Stimulated activated naive CD8-positive, alpha-beta T cell treated with anti-CD3 and anti-CD28 coated beads, Interleukin-15, Interleukin-2, amounts not matched to agents 100 ng/mL and 50 ng/mL, for 24 hours (primary cell): ENCODE data around the gene TMCO4.
"Not testable (repeated sequence)": the region's sequence is repeated elsewhere in the genome, so short reads cannot be mapped to it uniquely, and the experiment has no call there.

Experiments used
- H3K27ac Mint-ChIP-seq: one replicate; pipeline ENCODE4 v1.8.0; 2021; ENCODE audit warnings: mild to moderate bottlenecking, mixed read lengths
- H3K27me3 Mint-ChIP-seq: one replicate; pipeline ENCODE4 v1.8.0; 2021; ENCODE audit warnings: mixed read lengths
- H3K36me3 Mint-ChIP-seq: one replicate; pipeline ENCODE4 v1.8.0; 2021; ENCODE audit warnings: low read depth, mixed read lengths
- H3K4me1 Mint-ChIP-seq: one replicate; pipeline ENCODE4 v1.8.0; 2021; ENCODE audit warnings: low read depth, mixed read lengths
- H3K4me3 Mint-ChIP-seq: one replicate; pipeline ENCODE4 v1.8.0; 2021; ENCODE audit warnings: mild to moderate bottlenecking, mixed read lengths
- H3K9me3 Mint-ChIP-seq: one replicate; pipeline ENCODE4 v1.8.0; 2021; ENCODE audit warnings: mixed read lengths

Gene TMCO4

DNA sequence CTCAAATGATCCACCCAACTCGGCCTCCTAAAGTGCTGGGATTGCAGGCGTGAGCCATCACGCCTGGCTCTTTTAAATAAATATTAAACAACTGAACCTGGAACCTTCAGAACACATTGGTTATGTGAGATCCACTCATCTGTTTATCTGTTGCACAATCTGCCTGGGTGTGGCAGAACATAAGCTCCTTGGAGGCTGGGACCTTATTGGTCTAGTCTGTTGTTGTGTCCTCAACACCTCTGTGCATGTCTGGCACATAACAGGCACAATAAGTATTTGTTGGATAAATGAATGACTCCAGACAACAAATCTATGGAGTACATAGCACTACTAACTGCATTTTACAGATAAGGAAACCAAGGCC lies 159.7 kb downstream of the TMCO4 start:
- no peak overlapping the region for H3K4me3 Mint-ChIP-seq
- peaks cover 17% of the 10 kb centered on the region for H3K27me3 Mint-ChIP-seq
- H3K36me3 Mint-ChIP-seq = no peaks in the 10 kb centered on the region
- no peaks in the 10 kb centered on the region for H3K9me3 Mint-ChIP-seq
- H3K27ac Mint-ChIP-seq = no peak overlapping the region
- peaks cover 7% of the 10 kb centered on the region for H3K4me1 Mint-ChIP-seq

DNA sequence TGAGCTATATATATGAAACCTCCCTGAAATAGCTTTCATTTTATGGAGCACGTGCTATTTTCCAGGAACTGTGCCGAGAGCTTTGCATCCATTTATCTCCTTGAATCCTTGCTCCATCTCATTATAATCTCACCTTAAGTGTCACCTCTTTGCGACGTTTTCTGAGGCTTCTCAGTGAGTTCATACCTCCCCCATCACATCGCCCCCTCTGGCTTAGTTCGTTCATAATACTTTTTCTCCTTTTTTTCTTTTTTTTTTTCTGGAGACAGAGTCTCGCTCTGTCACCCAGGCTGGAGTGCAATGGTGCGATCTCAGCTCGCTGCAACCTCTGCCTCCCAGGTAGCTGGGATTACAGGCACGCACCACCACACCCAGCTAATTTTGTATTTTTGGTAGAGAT lies 160.5 kb downstream of the TMCO4 start:
- not testable (repeated sequence) for H3K36me3 Mint-ChIP-seq, H3K4me1 Mint-ChIP-seq, H3K4me3 Mint-ChIP-seq, H3K9me3 Mint-ChIP-seq, H3K27ac Mint-ChIP-seq
- H3K27me3 Mint-ChIP-seq = peaks cover 13% of the 10 kb centered on the region

DNA sequence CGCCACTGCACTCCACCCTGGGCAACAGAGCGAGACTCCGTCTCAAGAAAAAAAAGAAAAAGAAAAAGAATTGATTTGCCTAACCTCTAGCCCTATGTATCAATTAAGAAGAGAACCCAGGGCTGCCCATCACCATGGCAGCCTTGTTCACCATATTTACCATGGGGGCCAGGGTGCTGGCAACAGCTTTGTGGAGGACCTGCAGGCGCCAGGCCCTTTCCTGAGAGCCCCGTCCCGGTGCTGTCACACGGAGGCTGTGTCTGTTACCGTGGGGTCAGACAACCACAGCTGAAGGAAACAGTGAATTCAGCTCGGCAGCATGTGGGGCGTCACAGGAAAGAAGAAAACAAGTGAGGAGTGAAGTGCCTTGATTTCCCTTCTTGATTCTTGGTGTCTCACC lies 162.1 kb downstream of the TMCO4 start:
- no peaks in the 10 kb centered on the region for H3K4me1 Mint-ChIP-seq
- no peaks in the 10 kb centered on the region for H3K36me3 Mint-ChIP-seq
- no peak overlapping the region for H3K4me3 Mint-ChIP-seq
- H3K27me3 Mint-ChIP-seq = peaks cover 4% of the 10 kb centered on the region
- no peak overlapping the region for H3K27ac Mint-ChIP-seq
- no peaks in the 10 kb centered on the region for H3K9me3 Mint-ChIP-seq

DNA sequence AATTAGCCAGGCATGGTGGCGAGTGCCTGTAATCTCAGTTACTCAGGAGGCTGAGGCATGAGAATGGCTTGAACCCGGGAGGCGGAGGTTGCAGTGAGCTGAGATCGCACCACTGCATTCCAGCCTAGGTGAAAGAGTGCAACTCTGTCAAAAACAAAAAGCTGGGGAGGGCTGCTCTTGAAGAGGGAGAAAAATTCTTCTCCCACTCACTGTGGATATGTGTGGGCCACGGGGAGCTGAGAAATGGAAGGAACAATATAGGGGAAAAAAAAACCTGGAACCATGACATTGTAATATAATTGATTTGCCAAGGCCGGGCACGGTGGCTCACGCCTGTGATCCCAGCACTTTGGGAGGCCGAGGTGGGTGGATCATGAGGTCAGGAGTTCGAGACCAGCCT lies 163.0 kb downstream of the TMCO4 start:
- H3K9me3 Mint-ChIP-seq, H3K4me3 Mint-ChIP-seq, H3K27ac Mint-ChIP-seq, H3K36me3 Mint-ChIP-seq, H3K4me1 Mint-ChIP-seq, H3K27me3 Mint-ChIP-seq: not testable (repeated sequence)

DNA sequence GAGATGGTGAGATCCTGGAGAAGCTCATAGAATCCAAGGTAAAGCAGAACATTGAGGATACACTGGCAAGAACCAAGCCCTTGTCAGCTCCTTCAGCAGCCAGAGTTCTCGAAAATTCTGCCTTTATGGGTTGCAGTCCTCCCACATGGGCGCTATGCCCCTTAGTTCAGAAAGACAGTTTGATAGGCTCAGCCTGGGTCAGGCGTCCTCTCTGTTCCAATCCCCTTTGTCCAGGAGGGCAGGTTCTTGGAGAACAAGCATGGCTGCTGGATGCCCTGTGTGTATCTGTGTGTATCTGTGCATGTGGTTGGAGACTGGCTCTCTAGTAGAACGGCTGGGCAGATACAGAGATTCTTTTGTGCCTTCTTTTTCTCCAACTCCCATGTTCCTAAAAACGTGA lies 163.7 kb downstream of the TMCO4 start:
- Mint-ChIP-seq H3K27ac (no peak overlapping the region), H3K9me3 (no peaks in the 10 kb centered on the region), H3K4me3 (no peak overlapping the region), H3K27me3 (no peaks in the 10 kb centered on the region), H3K4me1 (no peaks in the 10 kb centered on the region), H3K36me3 (no peaks in the 10 kb centered on the region)

DNA sequence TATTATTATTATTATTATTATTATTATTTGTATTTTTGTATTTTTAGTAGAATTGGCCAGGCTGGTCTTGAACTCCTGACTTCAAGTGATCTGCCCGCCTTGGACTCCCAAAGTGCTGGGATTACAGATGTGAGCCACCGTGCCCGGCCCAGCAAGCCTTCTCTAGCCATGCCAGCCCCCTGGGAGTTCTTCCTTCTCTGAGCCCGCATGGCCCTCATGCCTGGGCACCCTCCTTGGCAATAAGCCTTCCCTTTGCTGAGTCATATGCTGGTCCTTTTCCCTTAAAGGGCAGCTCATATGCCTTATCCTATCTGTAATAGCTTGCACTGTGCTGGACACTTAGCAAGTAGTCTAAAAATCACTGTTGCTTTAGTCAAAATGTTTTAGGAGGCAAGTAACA lies 164.1 kb downstream of the TMCO4 start:
- H3K4me1 Mint-ChIP-seq = no peaks in the 10 kb centered on the region

DNA sequence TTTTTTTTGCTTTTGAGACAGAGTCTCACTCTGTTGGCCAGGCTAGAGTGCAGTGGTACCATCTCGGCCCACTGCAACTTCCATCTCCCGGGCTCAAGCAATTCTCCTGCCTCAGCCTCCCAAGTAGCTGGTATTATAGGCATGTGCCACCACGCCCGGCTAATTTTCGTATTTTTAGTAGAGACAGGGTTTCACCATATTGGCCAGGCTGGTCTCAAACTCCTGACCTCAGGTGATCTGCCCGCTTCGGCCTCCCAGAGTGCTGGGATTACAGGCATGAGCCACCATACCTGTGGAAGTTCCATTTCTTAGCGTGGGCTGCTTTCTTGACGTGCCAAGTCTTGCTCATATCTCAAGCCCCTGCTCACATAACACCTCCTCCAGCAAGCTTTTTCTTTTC lies 164.7 kb downstream of the TMCO4 start:
- H3K36me3 Mint-ChIP-seq, H3K27me3 Mint-ChIP-seq, H3K9me3 Mint-ChIP-seq, H3K27ac Mint-ChIP-seq, H3K4me1 Mint-ChIP-seq, H3K4me3 Mint-ChIP-seq: not testable (repeated sequence)

More for the DNA sequence above, 164.1 kb downstream of the TMCO4 start:
- no peak overlapping the region for H3K4me3 Mint-ChIP-seq
- no peaks in the 10 kb centered on the region for H3K27me3 Mint-ChIP-seq
- H3K36me3 Mint-ChIP-seq = no peaks in the 10 kb centered on the region
- no peak overlapping the region for H3K27ac Mint-ChIP-seq
- no peaks in the 10 kb centered on the region for H3K9me3 Mint-ChIP-seq

DNA sequence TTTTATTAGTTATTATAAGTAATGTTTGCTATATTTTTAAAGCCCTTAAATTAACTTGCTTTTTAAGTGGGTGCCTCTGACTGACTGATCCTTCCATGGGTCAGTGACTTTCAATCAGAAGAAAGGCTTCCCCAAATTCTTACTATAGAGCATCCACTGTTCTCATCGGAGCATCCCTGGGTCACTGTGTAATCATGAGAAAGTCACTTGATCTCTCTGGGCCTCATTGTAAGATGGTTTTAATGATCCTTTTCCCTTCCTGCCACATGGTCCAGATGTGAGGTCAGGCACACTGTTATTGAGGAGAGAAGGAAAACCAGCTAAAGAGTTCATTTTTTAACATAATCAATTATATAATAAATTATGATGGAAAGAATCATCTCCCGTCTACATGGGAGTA lies 166.6 kb downstream of the TMCO4 start:
- H3K27me3 Mint-ChIP-seq = no peaks in the 10 kb centered on the region
- H3K36me3 Mint-ChIP-seq = peaks cover 9% of the 10 kb centered on the region
- H3K27ac Mint-ChIP-seq = no peak overlapping the region
- no peaks in the 10 kb centered on the region for H3K4me1 Mint-ChIP-seq
- H3K4me3 Mint-ChIP-seq = no peak overlapping the region
- no peaks in the 10 kb centered on the region for H3K9me3 Mint-ChIP-seq
